ENCODE measurements around the gene FAM111A. TPM values are rescaled to one million over a fixed set of nuclear protein-coding genes. Genes with fewer than 3 reads are reported as not detected.

The FAM111A gene
- total and polyA plus RNA-seq, 10 of the 15 experiments (the other 5 are each of a cell fraction or from before 2014, with no cell fraction given), result 26.6 to 95.0 (median 67.5) TPM

GRCh38 chr11:59135648-59136461, 6.8 kb upstream of the FAM111A start (continued):
- TF ChIP-seq EGR1 (IDR thresholded peaks at IDR 0.05; ENCODE audit: borderline replicate concordance in 1 of 2, low read depth in 2 of 2, low read length in 2 of 2) (no peak), SP1 (IDR thresholded peaks at IDR 0.05; ENCODE audit: low read depth, low read length) (peak; percentile 39), NR2C1 (IDR thresholded peaks at IDR 0.05) (no peak), HDGF (IDR thresholded peaks at IDR 0.05) (no peak), IKZF1 (conservative IDR thresholded peaks at IDR 0.05) (peak; percentile 46), ASH2L (IDR thresholded peaks at IDR 0.05; ENCODE audit: borderline replicate concordance, low read depth) (no peak), USF1 (IDR thresholded peaks at IDR 0.05; ENCODE audit: borderline replicate concordance, extremely low read length, insufficient read depth, low read depth, low read length) (no peak), SIX5 (IDR thresholded peaks at IDR 0.05; ENCODE audit: low read depth, low read length, severe bottlenecking) (no peak), STAT1 (conservative IDR thresholded peaks at IDR 0.05) (0 out of 2 replicates have a peak, but pooled peaks have one; percentile 27), YY1 (IDR thresholded peaks at IDR 0.05; ENCODE audit: low read depth, low read length) (peak; percentile 80), ZNF622 (IDR thresholded peaks at IDR 0.05) (no peak), HCFC1 (IDR thresholded peaks at IDR 0.05; ENCODE audit: low read length) (no peak), NFYA (IDR thresholded peaks at IDR 0.05; ENCODE audit: borderline replicate concordance, low read depth, low read length) (no peak), SMARCA5 (IDR thresholded peaks at IDR 0.05) (peak; percentile 63), FOS (IDR thresholded peaks at IDR 0.05; ENCODE audit: borderline replicate concordance, extremely low read depth, insufficient read length) (no peak), ZNF384 (IDR thresholded peaks at IDR 0.05; ENCODE audit: borderline replicate concordance, low read depth, low read length) (no peak), RUNX3 (IDR thresholded peaks at IDR 0.05; ENCODE audit: low read length) (peak; percentile 67), NRF1 (conservative IDR thresholded peaks at IDR 0.05; ENCODE audit: low read depth, low read length) (no peak), IRF5 (IDR thresholded peaks at IDR 0.05; ENCODE audit: borderline replicate concordance) (no peak), MEF2A (IDR thresholded peaks at IDR 0.05; ENCODE audit: insufficient read depth, low read depth, low read length) (0 out of 2 replicates have a peak, but pooled peaks have one; percentile 12), STAT3 (IDR thresholded peaks at IDR 0.05; ENCODE audit: low read depth, low read length) (no peak)
- TF ChIP-seq, protein P1, sequence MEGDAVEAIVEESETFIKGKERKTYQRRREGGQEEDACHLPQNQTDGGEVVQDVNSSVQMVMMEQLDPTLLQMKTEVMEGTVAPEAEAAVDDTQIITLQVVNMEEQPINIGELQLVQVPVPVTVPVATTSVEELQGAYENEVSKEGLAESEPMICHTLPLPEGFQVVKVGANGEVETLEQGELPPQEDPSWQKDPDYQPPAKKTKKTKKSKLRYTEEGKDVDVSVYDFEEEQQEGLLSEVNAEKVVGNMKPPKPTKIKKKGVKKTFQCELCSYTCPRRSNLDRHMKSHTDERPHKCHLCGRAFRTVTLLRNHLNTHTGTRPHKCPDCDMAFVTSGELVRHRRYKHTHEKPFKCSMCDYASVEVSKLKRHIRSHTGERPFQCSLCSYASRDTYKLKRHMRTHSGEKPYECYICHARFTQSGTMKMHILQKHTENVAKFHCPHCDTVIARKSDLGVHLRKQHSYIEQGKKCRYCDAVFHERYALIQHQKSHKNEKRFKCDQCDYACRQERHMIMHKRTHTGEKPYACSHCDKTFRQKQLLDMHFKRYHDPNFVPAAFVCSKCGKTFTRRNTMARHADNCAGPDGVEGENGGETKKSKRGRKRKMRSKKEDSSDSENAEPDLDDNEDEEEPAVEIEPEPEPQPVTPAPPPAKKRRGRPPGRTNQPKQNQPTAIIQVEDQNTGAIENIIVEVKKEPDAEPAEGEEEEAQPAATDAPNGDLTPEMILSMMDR (IDR thresholded peaks at IDR 0.05 in 2 of 3, conservative IDR thresholded peaks at IDR 0.05 in 1 of 3; ENCODE audit: control insufficient read depth in 2 of 3, extremely low read depth in 1 of 3, insufficient read depth in 1 of 3, low read depth in 3 of 3, low read length in 3 of 3), result peak; percentile 99 to 100 (median 100); a peak in 5 of 6 replicates
- TF ChIP-seq, protein P2, sequence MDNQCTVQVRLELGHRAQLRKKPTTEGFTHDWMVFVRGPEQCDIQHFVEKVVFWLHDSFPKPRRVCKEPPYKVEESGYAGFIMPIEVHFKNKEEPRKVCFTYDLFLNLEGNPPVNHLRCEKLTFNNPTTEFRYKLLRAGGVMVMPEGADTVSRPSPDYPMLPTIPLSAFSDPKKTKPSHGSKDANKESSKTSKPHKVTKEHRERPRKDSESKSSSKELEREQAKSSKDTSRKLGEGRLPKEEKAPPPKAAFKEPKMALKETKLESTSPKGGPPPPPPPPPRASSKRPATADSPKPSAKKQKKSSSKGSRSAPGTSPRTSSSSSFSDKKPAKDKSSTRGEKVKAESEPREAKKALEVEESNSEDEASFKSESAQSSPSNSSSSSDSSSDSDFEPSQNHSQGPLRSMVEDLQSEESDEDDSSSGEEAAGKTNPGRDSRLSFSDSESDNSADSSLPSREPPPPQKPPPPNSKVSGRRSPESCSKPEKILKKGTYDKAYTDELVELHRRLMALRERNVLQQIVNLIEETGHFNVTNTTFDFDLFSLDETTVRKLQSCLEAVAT (IDR thresholded peaks at IDR 0.05), result no peak
- TF ChIP-seq, protein P3, sequence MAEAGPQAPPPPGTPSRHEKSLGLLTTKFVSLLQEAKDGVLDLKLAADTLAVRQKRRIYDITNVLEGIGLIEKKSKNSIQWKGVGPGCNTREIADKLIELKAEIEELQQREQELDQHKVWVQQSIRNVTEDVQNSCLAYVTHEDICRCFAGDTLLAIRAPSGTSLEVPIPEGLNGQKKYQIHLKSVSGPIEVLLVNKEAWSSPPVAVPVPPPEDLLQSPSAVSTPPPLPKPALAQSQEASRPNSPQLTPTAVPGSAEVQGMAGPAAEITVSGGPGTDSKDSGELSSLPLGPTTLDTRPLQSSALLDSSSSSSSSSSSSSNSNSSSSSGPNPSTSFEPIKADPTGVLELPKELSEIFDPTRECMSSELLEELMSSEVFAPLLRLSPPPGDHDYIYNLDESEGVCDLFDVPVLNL (IDR thresholded peaks at IDR 0.05; ENCODE audit: low read depth, low read length), result 0 out of 2 replicates have a peak, but pooled peaks have one; percentile 7

Data from GM12878 (cell line).